Measurements from ENCODE around the gene GARS1.

GRCh38 chr7:30552330-30552729 is 42.3 kb upstream of the GARS1 start:
- TF ChIP-seq CTCF (IDR thresholded peaks at IDR 0.05; ENCODE audit: poor library complexity, severe bottlenecking) (no peak), TAF1 (IDR thresholded peaks at IDR 0.05; ENCODE audit: low read depth) (no peak), MXI1 (conservative IDR thresholded peaks at IDR 0.05; ENCODE audit: poor library complexity, severe bottlenecking) (no peak), POLR2AphosphoS5 (IDR thresholded peaks at IDR 0.05) (no peak), REST (IDR thresholded peaks at IDR 0.05; ENCODE audit: borderline replicate concordance) (no peak), EZH2 (IDR thresholded peaks at IDR 0.05; ENCODE audit: borderline replicate concordance, insufficient read depth, low read length, poor library complexity, severe bottlenecking) (no peak)
